ENCODE data around the gene CAP2. TPM values are rescaled to one million over a fixed set of nuclear protein-coding genes. Genes with fewer than 3 reads are reported as not detected.

Gene CAP2
- total and polyA plus RNA-seq, 9 donors: 2.0 to 21.7 (median 5.0) TPM

DNA sequence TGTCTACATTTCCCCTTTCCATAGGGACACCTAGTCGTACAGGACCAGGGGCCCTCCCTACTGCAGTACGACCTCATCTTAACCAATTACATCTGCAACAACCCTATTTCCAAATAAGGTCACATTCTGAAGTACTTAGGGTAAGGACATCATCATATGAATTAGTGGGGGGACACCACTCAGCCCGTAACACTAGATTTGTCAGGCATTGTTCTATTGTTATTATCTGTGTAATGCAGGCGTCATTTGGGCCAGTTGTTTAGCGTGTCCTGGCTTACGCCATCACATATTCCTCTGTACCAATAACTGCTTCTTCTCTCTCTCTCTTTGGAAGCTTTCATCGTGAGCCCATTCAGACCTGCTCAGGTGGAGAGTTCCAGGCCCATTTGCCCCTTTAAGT is 89.3 kb downstream of the CAP2 start:
- 96 to 97% (median 97%) methylated on average over 7 of the region's 7 CpGs for WGBS, 3 donors
- Histone ChIP-seq H3K36me3 (no peaks in the 10 kb centered on the region), H3K9me3 (no peaks in the 10 kb centered on the region), H3K27ac (no peak overlapping the region), H3K27me3 (no peaks in the 10 kb centered on the region), H3K4me3 (no peak overlapping the region), H3K4me1 (ENCODE audit: insufficient read depth) (no peaks in the 10 kb centered on the region)
- intact Hi-C loops (cut with DNase I): no loop called here
- TF ChIP-seq POLR2A (IDR thresholded peaks at IDR 0.05): no peak
- no peak for TF ChIP-seq CTCF (IDR thresholded peaks at IDR 0.05)
- TF ChIP-seq EP300 (IDR thresholded peaks at IDR 0.05): no peak
- DNase-seq: no peak

DNA sequence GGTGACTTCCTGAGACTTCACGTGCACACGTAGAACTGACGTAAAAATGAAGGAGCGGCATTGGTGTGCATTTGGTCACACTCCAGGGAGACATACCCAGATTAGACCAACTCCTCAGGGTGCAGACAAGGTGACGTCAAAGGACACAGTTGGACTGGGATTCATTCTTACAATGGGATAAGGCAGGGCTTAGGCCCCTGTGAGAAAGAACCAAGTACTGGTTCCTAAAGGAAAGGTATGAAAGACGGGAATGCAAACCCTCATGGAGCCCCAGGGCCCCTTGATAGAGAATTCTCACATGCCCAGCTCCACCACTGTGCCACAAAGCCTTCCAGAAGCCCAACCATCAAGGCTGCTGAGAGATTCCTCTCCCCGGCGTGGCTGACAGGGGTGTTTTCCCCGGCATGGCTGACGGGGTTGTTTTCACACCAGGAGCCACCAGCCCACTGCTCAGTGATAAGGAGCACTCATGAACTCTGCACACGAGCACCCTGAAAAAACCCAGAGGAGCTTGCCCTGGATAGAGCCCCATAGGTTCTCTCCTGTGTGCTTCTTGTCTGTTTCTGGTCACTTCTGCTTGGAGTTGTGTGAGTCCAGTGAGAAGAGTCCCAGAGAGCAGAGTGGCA is 90.1 kb downstream of the CAP2 start:
- H3K4me1 ChIP-seq (ENCODE audit: insufficient read depth): no peaks in the 10 kb centered on the region
- no peak for DNase-seq
- H3K27ac ChIP-seq: no peak overlapping the region
- intact Hi-C loops (cut with DNase I): no loop called here
- no peak overlapping the region for H3K4me3 ChIP-seq
- H3K9me3 ChIP-seq: no peaks in the 10 kb centered on the region
- 91 to 94% (median 94%) methylated on average over 11 of the region's 11 CpGs for WGBS, 3 donors
- no peak for TF ChIP-seq EP300 (IDR thresholded peaks at IDR 0.05)
- TF ChIP-seq POLR2A (IDR thresholded peaks at IDR 0.05): no peak
- TF ChIP-seq CTCF (IDR thresholded peaks at IDR 0.05): no peak
- H3K27me3 ChIP-seq: no peaks in the 10 kb centered on the region
- H3K36me3 ChIP-seq: no peaks in the 10 kb centered on the region

- no peak for DNase-seq
- Histone ChIP-seq H3K27ac (no peak overlapping the region), H3K36me3 (no peaks in the 10 kb centered on the region), H3K4me1 (ENCODE audit: insufficient read depth) (no peaks in the 10 kb centered on the region), H3K9me3 (no peaks in the 10 kb centered on the region), H3K27me3 (no peaks in the 10 kb centered on the region), H3K4me3 (no peak overlapping the region)
- TF ChIP-seq EP300 (IDR thresholded peaks at IDR 0.05): no peak
- no peak for TF ChIP-seq CTCF (IDR thresholded peaks at IDR 0.05)
- no peak for TF ChIP-seq POLR2A (IDR thresholded peaks at IDR 0.05)
- intact Hi-C loops (cut with DNase I): no loop called here
- WGBS, 3 donors: 93 to 95% (median 95%) methylated on average over 10 of the region's 10 CpGs
These were observed 90.9 kb downstream of the CAP2 start for GRCh38 chr6:17484201-17484849.

DNA sequence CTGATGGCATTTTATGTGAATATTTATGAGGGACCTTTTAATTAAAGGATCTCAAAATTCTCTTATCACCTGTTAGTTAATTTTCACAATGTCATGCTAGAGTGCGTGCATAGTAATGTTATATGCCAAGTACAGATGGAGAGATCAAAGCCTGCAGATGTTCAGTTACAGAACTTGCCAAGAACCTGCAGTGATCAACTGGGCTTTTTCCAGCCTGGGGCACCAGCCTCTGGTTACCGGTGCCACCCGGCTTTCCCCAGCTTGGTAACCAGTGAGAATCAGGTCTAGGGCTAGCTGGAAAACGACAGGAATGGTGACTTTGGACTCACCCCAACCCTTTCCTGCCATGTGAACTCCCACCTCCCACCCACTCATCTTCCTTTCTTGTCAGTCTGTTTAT is 91.8 kb downstream of the CAP2 start:
- intact Hi-C loops (cut with DNase I): no loop called here
- no peak for TF ChIP-seq CTCF (IDR thresholded peaks at IDR 0.05)
- no peak for DNase-seq

More for the DNA sequence above, 91.8 kb downstream of the CAP2 start:
- H3K27me3 ChIP-seq: no peaks in the 10 kb centered on the region
- H3K27ac ChIP-seq: no peak overlapping the region
- H3K36me3 ChIP-seq: no peaks in the 10 kb centered on the region
- no peaks in the 10 kb centered on the region for H3K9me3 ChIP-seq
- H3K4me3 ChIP-seq: no peak overlapping the region
- WGBS, 3 donors: 70 to 79% (median 75%) methylated on average over 4 of the region's 4 CpGs
- H3K4me1 ChIP-seq (ENCODE audit: insufficient read depth): no peaks in the 10 kb centered on the region
